Activated CD4-positive, alpha-beta memory T cell treated with anti-CD3 and anti-CD28 coated beads for 36 hours (primary cell): ENCODE results near the gene REEP5. TPM values are rescaled to one million over a fixed set of nuclear protein-coding genes. Genes with fewer than 3 reads are reported as not detected.
A peak's percentile ranks its signal among the peaks of the same experiment; 100 is the strongest.

Experiments used
- CTCF ChIA-PET: fragments of 350-600 bp; sonication (Branson Sonifier 250); formaldehyde crosslinking; loops from one replicate; lab custom pipeline; 2021; ENCODE audit warnings: antibody characterized with exemption, inconsistent platforms; lab: Charles Lee
- POLR2A ChIA-PET: fragments of 350-600 bp; sonication (Branson Sonifier 250); formaldehyde crosslinking; loops from one replicate; lab custom pipeline; 2021; ENCODE audit warnings: antibody characterized with exemption; lab: Charles Lee
- DNase-seq: peaks from one replicate; pipeline ENCODE4 v3.0.0-alpha.2; 2020
- H3K27ac Mint-ChIP-seq: one replicate; pipeline ENCODE4 v1.8.0; 2021; ENCODE audit warnings: mixed read lengths
- H3K27me3 Mint-ChIP-seq: one replicate; pipeline ENCODE4 v1.8.0; 2021; ENCODE audit warnings: mixed read lengths
- H3K36me3 Mint-ChIP-seq: one replicate; pipeline ENCODE4 v1.8.0; 2021; ENCODE audit warnings: mixed read lengths
- H3K4me1 Mint-ChIP-seq: one replicate; pipeline ENCODE4 v1.8.0; 2021; ENCODE audit warnings: low read depth, mixed read lengths
- H3K4me3 Mint-ChIP-seq: one replicate; pipeline ENCODE4 v1.8.0; 2021; ENCODE audit warnings: mild to moderate bottlenecking, mixed read lengths
- H3K9me3 Mint-ChIP-seq: one replicate; pipeline ENCODE4 v1.8.0; 2021; ENCODE audit warnings: mixed read lengths
- intact Hi-C: fragments of 100-400 bp; cut with micrococcal nuclease; formaldehyde crosslinking; loops from one replicate; pipeline ENCODE4 v1.15.1; 2023
- total RNA-seq, 2 experiments: library from RNA; stranded (reverse); gene quantifications; one replicate each; pipeline ENCODE4 v1.2.3, GENCODE V29; 2021

REEP5 gene
- total RNA-seq, 2 experiments from 2014 or later = 64.6 to 67.4 TPM

DNA sequence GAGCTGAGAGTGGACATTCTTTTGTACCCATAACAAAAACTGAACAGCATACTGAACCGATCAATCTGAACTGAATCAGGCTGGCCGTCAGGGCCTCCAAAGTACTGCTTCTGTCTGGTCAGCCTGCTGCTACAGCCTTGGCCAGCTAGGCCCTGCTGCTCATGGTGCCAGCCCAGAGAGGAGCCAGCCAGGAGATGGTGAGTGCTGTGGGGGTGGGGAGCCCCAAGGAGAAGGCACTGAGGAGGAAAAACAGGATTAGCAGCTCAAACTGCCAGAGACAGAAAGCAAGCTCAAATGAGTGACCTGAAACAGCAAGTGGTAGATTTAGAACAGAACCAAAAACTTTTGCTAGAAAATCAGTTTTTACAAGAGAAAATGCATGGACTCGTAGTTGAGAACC lies 37.0 kb downstream of the REEP5 start:
- H3K4me3 Mint-ChIP-seq = no peak overlapping the region

DNA sequence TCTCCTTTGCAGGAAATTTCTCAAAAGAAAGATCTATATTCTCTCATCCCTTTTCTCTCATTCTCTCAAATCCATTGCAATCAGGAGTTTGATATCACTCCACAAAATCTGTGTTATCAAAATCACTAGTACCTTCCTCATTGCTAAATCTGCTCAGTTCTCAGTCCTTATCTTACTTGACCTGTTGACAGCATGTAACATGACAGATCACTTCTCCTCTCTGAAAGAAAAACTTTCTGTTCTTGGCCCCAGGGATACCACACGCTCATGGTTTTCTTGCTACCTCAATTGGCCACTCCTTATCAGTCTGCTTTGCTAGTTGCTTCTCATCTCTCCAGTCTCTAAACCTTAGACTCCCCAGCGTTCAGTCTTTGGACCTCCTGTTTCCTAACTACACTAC lies 38.8 kb downstream of the REEP5 start:
- Mint-ChIP-seq H3K9me3 (no peaks in the 10 kb centered on the region), H3K36me3 (peaks cover 39% of the 10 kb centered on the region), H3K4me1 (peaks cover 32% of the 10 kb centered on the region), H3K27me3 (no peaks in the 10 kb centered on the region), H3K4me3 (no peak overlapping the region), H3K27ac (no peak overlapping the region)
- DNase-seq = no peak
- intact Hi-C loops = no loop called here
- ChIA-PET CTCF (interaction anchor here (1.4 kb wide), 1 partner anchor 126 kb away, joined by 3 read pairs; no protein-coding TSS in a partner anchor), POLR2A (no interaction called here)

More for the DNA sequence above, 37.0 kb downstream of the REEP5 start:
- Mint-ChIP-seq H3K27ac (no peak overlapping the region), H3K36me3 (peaks cover 40% of the 10 kb centered on the region), H3K4me1 (peaks cover 29% of the 10 kb centered on the region), H3K27me3 (no peaks in the 10 kb centered on the region), H3K9me3 (peaks cover 5% of the 10 kb centered on the region)
- intact Hi-C loops = no loop called here
- CTCF ChIA-PET = no interaction called here
- POLR2A ChIA-PET = no interaction called here
- DNase-seq = no peak

DNA sequence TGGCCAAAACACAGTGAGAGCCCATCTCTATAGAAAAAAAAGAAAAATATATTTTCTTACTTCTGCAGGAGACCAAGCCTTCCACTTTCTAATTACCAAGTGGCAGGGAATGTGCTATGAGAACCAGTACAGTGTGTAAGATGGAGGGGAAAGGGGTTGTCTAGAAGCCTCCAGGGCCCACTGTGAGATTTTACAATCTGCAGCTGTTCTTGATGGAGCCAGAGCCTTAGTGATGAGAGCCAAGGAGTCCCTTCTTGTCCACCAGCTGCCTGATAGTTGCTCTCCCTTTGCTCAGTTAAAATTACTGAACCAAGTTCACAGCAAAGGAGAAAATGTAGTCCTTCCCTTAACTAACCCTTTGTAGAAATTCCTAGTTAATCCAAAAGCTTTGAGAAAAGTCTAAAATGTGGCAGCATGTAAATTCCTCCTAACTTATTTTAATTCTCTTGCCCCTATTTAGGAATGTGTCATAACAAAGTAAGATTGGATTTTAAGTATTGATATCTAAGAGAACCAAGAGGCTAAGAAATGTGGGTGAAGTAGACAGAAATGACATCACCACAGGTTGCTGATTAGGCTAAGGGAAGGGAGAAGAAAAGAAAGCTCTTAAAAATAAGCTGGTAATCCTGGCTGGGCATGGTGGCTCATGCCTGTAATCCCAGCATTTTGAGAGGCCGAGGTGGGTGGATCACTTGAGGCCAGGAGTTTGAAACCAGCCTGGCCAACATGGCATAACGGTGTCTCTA lies 41.6 kb downstream of the REEP5 start:
- intact Hi-C loops = no loop called here
- no peak for DNase-seq
- Mint-ChIP-seq H3K9me3 (no peaks in the 10 kb centered on the region), H3K27ac (peak overlapping the region; percentile 56), H3K27me3 (no peaks in the 10 kb centered on the region), H3K4me3 (no peak overlapping the region), H3K36me3 (peaks cover 31% of the 10 kb centered on the region), H3K4me1 (peaks cover 28% of the 10 kb centered on the region)
- ChIA-PET CTCF (interaction anchor here (1.1 to 1.3 kb wide), 3 partner anchors 28 to 42 kb away, joined by 3 to 5 read pairs (median 3); partner anchors contain the start of gene REEP5), POLR2A (no interaction called here)

DNA sequence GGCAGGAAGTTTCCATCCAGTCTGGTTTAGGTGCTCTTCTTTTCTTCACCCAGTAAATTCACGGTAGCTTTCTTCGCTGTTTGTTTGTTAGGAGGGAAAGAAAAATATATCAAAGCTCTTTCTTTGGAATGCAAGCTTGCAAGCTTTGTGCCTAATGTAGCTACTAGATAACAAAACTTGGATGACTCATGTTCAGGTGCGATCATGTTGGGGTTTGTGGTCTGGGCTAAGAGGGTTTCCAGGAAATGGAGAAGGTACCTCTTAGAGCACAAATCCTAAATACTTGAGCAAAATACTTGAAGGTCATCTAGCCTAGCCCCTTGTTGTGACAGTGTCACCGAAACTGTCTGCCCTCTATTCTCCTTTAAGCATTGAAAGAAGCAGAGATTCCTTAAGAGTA lies 43.3 kb downstream of the REEP5 start:
- Mint-ChIP-seq H3K27me3 (no peaks in the 10 kb centered on the region), H3K36me3 (peaks cover 30% of the 10 kb centered on the region), H3K4me1 (peaks cover 35% of the 10 kb centered on the region), H3K27ac (peak overlapping the region; percentile 84), H3K4me3 (peak overlapping the region; percentile 5), H3K9me3 (no peaks in the 10 kb centered on the region)
- intact Hi-C loops = loop anchor here (1.0 to 5.0 kb wide), 3 partner anchors 44 to 99 kb away; partner anchors contain the start of genes DCP2 and REEP5
- DNase-seq = peak; percentile 79
- ChIA-PET POLR2A (interaction anchor here (0.8 to 1.4 kb wide), 4 partner anchors 8 to 95 kb away, joined by 3 to 6 read pairs (median 4); no protein-coding TSS in a partner anchor), CTCF (interaction anchor here (0.9 to 1.2 kb wide), 4 partner anchors 18 to 41 kb away, joined by 3 to 4 read pairs (median 4); partner anchors contain the start of gene SRP19)

DNA sequence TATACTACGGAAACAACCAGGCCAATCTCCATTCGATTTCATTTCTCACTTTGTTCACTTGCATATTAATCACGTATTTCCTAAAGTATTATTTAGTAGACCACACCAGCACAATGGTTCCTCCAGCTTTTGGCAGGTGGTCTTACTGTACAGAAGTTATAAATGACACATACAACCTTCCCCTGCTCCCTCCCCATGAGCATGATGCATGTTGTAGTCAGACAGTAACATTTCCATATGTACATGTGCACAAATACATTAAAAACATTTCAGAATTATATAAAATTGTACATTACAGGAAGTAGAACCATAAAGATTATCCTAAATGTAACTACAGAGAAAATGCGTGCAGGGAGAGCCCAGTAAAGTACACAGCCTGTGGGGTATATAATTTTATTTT lies 43.9 kb downstream of the REEP5 start:
- Mint-ChIP-seq H3K27me3 (no peaks in the 10 kb centered on the region), H3K4me1 (peaks cover 39% of the 10 kb centered on the region), H3K4me3 (no peak overlapping the region), H3K27ac (peak overlapping the region; percentile 55), H3K9me3 (no peaks in the 10 kb centered on the region), H3K36me3 (peaks cover 33% of the 10 kb centered on the region)
- POLR2A ChIA-PET = interaction anchor here (0.5 to 1.4 kb wide), 8 partner anchors 8 to 174 kb away, joined by 3 to 6 read pairs (median 3); partner anchors contain the start of gene SRP19
- CTCF ChIA-PET = interaction anchor here (0.9 to 1.2 kb wide), 5 partner anchors 10 to 42 kb away, joined by 3 to 4 read pairs (median 3); partner anchors contain the start of gene SRP19
- intact Hi-C loops = loop anchor here (1.0 to 5.0 kb wide), 2 partner anchors 85 to 99 kb away; partner anchors contain the start of gene DCP2
- DNase-seq = no peak

DNA sequence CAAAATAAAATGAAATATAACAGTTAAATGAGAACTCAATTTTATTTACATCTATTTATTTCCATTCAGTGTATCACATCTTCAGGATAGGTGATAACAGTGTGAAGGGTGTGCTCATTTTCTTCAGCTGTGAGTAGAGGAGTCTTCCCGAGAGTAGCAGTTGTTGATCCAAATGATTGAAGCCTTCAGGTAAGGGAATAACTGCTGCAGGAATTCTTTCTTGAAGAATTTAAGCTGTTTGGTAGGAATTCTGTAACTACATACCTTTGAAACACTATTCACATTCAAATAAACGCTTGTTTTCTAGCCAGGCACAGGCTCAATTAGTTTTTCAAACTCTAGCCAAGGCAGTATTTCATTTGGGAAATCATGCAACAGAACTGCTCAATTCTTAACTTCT lies 45.7 kb downstream of the REEP5 start:
- Mint-ChIP-seq H3K27me3 (no peaks in the 10 kb centered on the region), H3K4me3 (no peak overlapping the region), H3K27ac (peak overlapping the region; percentile 42), H3K4me1 (peaks cover 44% of the 10 kb centered on the region), H3K36me3 (peaks cover 37% of the 10 kb centered on the region), H3K9me3 (no peaks in the 10 kb centered on the region)
- CTCF ChIA-PET = interaction anchor here (0.6 kb wide), 1 partner anchor 22 kb away, joined by 6 read pairs; no protein-coding TSS in a partner anchor
- POLR2A ChIA-PET = no interaction called here
- intact Hi-C loops = loop anchor here (5.0 kb wide), 1 partner anchor 101 kb away; the partner anchor contains the start of gene DCP2
- DNase-seq = no peak

DNA sequence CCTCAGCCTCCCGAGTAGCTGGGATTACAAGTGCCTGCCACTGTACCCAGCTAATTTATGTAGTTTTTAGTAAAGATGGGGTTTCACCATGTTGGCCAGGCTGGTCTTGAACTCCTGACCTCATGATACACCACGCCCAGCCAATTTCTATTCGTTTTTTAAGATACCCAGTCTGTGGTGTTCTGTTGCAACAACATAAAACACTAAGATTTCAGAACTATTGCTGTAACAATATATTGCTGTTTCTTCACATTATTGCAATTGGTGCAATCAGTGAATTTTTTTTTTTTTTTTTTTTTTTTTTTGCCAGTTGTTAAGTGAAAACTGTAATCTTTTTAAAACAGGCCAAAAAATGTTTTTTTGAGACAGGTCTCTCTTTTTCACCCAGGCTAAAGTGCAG lies 51.1 kb downstream of the REEP5 start:
- intact Hi-C loops = no loop called here
- DNase-seq = no peak
- H3K4me1 Mint-ChIP-seq = peaks cover 51% of the 10 kb centered on the region
- no peaks in the 10 kb centered on the region for H3K9me3 Mint-ChIP-seq
- POLR2A ChIA-PET = interaction anchor here (1.3 to 1.5 kb wide), 2 partner anchors 8 to 10 kb away, joined by 4 to 6 read pairs; partner anchors contain the start of gene SRP19
- CTCF ChIA-PET = no interaction called here
- H3K27me3 Mint-ChIP-seq = no peaks in the 10 kb centered on the region
- no peak overlapping the region for H3K27ac Mint-ChIP-seq
- peaks cover 39% of the 10 kb centered on the region for H3K36me3 Mint-ChIP-seq
- H3K4me3 Mint-ChIP-seq = no peak overlapping the region

DNA sequence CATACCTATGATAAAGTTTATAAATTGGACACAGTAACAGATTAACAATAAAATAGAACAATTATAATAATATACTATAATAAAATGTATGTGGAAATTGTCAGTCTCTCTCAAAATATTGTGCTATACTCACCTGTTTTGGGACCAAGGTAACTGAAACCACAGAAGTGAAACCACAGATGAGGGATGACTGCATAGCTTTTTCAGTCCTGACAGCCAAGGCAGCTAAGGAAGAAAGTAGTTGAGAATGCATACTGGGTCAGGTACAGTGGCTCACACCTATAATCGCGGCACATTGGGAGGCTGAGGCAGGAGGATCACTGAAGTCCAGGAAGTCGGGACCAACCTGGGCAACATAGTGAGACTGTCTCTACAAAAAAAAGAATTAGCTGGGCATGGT lies 52.1 kb downstream of the REEP5 start:
- DNase-seq = peak; percentile 19
- ChIA-PET CTCF (no interaction called here), POLR2A (interaction anchor here (1.3 to 1.5 kb wide), 2 partner anchors 9 kb away, joined by 4 to 6 read pairs; partner anchors contain the start of gene SRP19)
- peaks cover 54% of the 10 kb centered on the region for H3K4me1 Mint-ChIP-seq
- no peaks in the 10 kb centered on the region for H3K27me3 Mint-ChIP-seq
- H3K27ac Mint-ChIP-seq = peak overlapping the region; percentile 45
- no peaks in the 10 kb centered on the region for H3K9me3 Mint-ChIP-seq
- no peak overlapping the region for H3K4me3 Mint-ChIP-seq
- H3K36me3 Mint-ChIP-seq = peaks cover 40% of the 10 kb centered on the region
- intact Hi-C loops = no loop called here

- Mint-ChIP-seq H3K4me3 (no peak overlapping the region), H3K4me1 (peaks cover 57% of the 10 kb centered on the region), H3K9me3 (no peaks in the 10 kb centered on the region), H3K36me3 (peaks cover 44% of the 10 kb centered on the region), H3K27me3 (no peaks in the 10 kb centered on the region), H3K27ac (peak overlapping the region; percentile 54)
- DNase-seq = no peak
- ChIA-PET CTCF (interaction anchor here (1.2 kb wide), 1 partner anchor 19 kb away, joined by 4 read pairs; no protein-coding TSS in a partner anchor), POLR2A (interaction anchor here (1.2 kb wide), 1 partner anchor 83 kb away, joined by 4 read pairs; no protein-coding TSS in a partner anchor)
- intact Hi-C loops = no loop called here
These were observed 54.6 kb downstream of the REEP5 start for GRCh38 chr5:112867411-112867810.

DNA sequence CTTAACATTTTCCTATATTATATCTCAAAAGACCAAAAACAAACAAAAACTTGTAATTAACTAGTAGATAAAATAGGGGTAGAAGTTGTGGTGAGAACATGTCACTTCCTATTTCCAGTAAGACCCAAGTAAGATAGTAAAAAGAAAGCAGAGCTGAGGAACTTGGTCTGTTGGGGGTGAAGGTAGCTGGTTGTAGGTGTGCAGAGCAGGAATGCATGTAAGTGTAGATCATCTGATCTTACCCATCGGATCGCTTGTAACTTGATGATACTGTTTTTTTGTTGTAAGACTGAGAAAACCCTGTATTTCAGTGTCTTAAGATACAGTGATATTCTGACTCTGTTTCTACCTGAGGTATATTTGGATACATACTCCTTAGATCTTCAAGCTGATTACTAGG lies 55.3 kb downstream of the REEP5 start:
- intact Hi-C loops = no loop called here
- CTCF ChIA-PET = interaction anchor here (0.9 to 1.2 kb wide), 2 partner anchors 18 to 129 kb away, joined by 4 read pairs; no protein-coding TSS in a partner anchor
- Mint-ChIP-seq H3K9me3 (no peaks in the 10 kb centered on the region), H3K4me3 (no peak overlapping the region), H3K4me1 (peaks cover 63% of the 10 kb centered on the region), H3K36me3 (peaks cover 45% of the 10 kb centered on the region), H3K27ac (peak overlapping the region; percentile 54), H3K27me3 (no peaks in the 10 kb centered on the region)
- no peak for DNase-seq
- POLR2A ChIA-PET = no interaction called here

DNA sequence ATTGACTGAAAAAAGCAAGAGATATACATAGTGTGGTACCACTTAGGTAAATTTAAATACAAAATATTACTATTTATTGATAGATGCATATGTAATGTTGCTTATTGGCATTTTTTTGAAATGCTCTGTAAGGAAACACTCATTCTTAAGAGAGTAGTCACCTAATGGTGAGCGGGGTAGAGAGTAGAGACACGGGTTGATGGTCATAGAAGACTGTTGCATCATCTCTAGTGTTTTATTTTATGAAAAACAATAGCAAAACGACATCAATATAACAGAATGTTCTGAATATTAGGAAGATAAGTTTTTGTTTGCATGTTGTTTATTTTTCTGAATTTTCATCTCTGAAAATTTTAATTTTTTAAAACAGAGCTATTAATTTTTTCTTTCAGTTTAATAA lies 56.9 kb downstream of the REEP5 start:
- Mint-ChIP-seq H3K4me3 (no peak overlapping the region), H3K27me3 (no peaks in the 10 kb centered on the region), H3K27ac (no peak overlapping the region), H3K4me1 (peaks cover 65% of the 10 kb centered on the region), H3K9me3 (no peaks in the 10 kb centered on the region), H3K36me3 (peaks cover 37% of the 10 kb centered on the region)
- POLR2A ChIA-PET = no interaction called here
- DNase-seq = no peak
- CTCF ChIA-PET = interaction anchor here (1.0 to 1.2 kb wide), 2 partner anchors 16 to 131 kb away, joined by 3 read pairs; no protein-coding TSS in a partner anchor
- intact Hi-C loops = no loop called here

GRCh38 chr5:112863549-112863948 lies 58.5 kb downstream of the REEP5 start:
- peaks cover 31% of the 10 kb centered on the region for H3K36me3 Mint-ChIP-seq
- CTCF ChIA-PET = interaction anchor here (1.1 to 1.3 kb wide), 2 partner anchors 15 to 59 kb away, joined by 3 to 5 read pairs; partner anchors contain the start of gene REEP5
- peak overlapping the region; percentile 62 for H3K27ac Mint-ChIP-seq
- peaks cover 51% of the 10 kb centered on the region for H3K4me1 Mint-ChIP-seq
- no peaks in the 10 kb centered on the region for H3K9me3 Mint-ChIP-seq
- DNase-seq = no peak
- H3K27me3 Mint-ChIP-seq = no peaks in the 10 kb centered on the region
- POLR2A ChIA-PET = no interaction called here
- no peak overlapping the region for H3K4me3 Mint-ChIP-seq
- intact Hi-C loops = no loop called here
